ENCODE data around the gene CCDC106.

Gene CCDC106

DNA sequence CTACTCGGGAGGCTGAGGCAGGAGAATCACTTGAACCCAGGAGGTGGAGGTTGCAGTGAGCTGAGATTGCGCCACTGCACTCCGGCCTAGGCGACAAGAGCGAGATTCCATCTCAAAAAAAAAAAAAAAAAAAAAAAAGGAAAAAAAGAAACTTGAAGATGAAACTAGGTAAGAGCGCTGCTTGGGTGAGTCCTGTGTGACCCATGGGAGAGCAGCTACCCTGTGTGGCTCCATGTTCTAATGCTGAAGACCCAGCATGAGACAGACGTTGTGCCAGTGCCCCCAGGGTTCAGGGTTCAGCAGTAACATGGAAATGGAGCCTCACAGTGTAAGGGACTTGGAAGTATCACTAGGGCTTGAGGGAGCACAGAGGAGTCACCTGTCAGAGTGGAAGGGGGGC, 29.6 kb upstream of the CCDC106 start:
- POLR2A ChIA-PET = interaction anchor here (2.3 kb wide), 1 partner anchor 13 kb away, joined by 14 read pairs; the partner anchor contains the start of gene ZNF865
- CTCF ChIA-PET = no interaction called here
- DNase-seq (ENCODE audit: extremely low spot score) = no peak
- TF ChIP-seq NFRKB (IDR thresholded peaks at IDR 0.05) = no peak
- no peak for TF ChIP-seq SP1 (IDR thresholded peaks at IDR 0.05)
- no peak for TF ChIP-seq LEF1 (IDR thresholded peaks at IDR 0.05; ENCODE audit: borderline replicate concordance)
- TF ChIP-seq ARNT (IDR thresholded peaks at IDR 0.05) = no peak
- no peak for TF ChIP-seq ELF4 (IDR thresholded peaks at IDR 0.05)
- no peak for TF ChIP-seq L3MBTL2 (conservative IDR thresholded peaks at IDR 0.05)
- TF ChIP-seq BHLHE40 (IDR thresholded peaks at IDR 0.05; ENCODE audit: borderline replicate concordance) = no peak
- no peak for TF ChIP-seq FOXK2 (IDR thresholded peaks at IDR 0.05)
- TF ChIP-seq TARDBP (IDR thresholded peaks at IDR 0.05) = no peak
- TF ChIP-seq HDGF (IDR thresholded peaks at IDR 0.05; ENCODE audit: borderline replicate concordance) = no peak
- no peak for TF ChIP-seq ZNF384 (IDR thresholded peaks at IDR 0.05)

DNA sequence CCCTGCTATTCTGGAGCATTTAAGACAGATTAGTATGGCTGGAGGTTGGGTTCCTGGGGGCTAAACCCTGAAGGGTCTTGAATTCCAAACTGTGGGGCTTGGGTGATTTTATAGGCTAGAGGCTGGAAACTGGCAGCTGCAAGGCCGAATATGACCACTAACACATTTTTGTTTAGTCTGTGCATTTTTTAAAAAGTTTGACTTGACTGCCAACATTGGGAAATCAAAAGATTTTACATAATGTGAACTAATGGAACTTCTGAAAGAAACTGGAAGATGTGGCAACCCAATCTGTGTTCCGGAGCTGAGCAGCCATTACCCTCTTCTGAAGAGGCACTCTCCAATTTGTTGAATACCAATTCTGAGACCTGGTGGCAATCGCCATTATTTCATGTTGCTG, 28.7 kb upstream of the CCDC106 start:
- POLR2A ChIA-PET = interaction anchor here (2.3 kb wide), 1 partner anchor 14 kb away, joined by 14 read pairs; the partner anchor contains the start of gene ZNF865
- DNase-seq (ENCODE audit: extremely low spot score) = no peak
- TF ChIP-seq, protein P1, sequence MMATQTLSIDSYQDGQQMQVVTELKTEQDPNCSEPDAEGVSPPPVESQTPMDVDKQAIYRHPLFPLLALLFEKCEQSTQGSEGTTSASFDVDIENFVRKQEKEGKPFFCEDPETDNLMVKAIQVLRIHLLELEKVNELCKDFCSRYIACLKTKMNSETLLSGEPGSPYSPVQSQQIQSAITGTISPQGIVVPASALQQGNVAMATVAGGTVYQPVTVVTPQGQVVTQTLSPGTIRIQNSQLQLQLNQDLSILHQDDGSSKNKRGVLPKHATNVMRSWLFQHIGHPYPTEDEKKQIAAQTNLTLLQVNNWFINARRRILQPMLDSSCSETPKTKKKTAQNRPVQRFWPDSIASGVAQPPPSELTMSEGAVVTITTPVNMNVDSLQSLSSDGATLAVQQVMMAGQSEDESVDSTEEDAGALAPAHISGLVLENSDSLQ (IDR thresholded peaks at IDR 0.05) = no peak
- TF ChIP-seq L3MBTL2 (conservative IDR thresholded peaks at IDR 0.05) (no peak), ZNF384 (IDR thresholded peaks at IDR 0.05) (no peak), CTBP1 (IDR thresholded peaks at IDR 0.05; ENCODE audit: borderline replicate concordance) (no peak)
- CTCF ChIA-PET = interaction anchor here (1.0 kb wide), 1 partner anchor 12 kb away, joined by 4 read pairs; no protein-coding TSS in a partner anchor

DNA sequence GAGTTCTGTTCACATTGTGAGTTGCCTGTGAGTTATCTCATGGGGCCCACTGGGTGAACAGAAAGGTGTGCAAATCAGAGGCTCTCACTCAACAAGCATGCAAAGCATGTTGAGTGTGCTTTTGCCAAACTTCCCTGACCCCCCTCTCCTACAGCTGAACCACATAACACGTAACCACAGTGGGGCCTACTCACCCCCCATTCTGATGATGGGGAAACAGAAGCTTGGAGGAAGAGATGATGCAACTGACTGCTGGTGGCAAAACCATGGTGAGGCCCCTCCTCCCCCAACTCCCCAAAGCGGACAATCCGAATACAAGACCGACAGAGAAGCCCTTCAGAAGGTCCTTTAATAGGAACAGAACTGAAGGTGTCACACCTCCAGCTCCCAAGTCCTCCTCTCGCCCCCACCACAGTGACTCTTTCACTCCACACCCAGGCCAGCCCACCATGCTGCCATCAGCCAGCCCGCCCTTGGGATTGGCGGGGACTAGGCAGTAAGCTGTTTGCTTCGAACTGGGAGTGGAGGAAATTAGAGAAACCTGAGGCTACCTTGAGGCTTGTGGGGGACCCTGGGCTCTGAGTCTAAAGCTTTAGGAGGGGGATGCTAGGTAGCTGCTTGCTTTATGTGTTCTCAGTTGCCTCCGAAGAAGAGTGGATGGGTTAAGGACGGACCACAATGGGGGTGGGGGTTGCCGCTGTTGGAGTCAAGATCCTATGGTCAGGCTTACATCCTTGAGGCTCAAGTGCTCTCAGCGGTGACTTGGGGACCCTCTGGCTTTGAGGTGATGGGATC, 27.4 kb upstream of the CCDC106 start:
- TF ChIP-seq NFRKB (IDR thresholded peaks at IDR 0.05) = no peak
- no peak for TF ChIP-seq CTBP1 (IDR thresholded peaks at IDR 0.05; ENCODE audit: borderline replicate concordance)
- TF ChIP-seq L3MBTL2 (conservative IDR thresholded peaks at IDR 0.05) = no peak
- TF ChIP-seq TARDBP (IDR thresholded peaks at IDR 0.05) = no peak
- no peak for TF ChIP-seq FOXM1 (IDR thresholded peaks at IDR 0.05; ENCODE audit: borderline replicate concordance)
- no peak for TF ChIP-seq FOXA1 (IDR thresholded peaks at IDR 0.05)
- TF ChIP-seq BHLHE40 (IDR thresholded peaks at IDR 0.05; ENCODE audit: borderline replicate concordance) = no peak
- no peak for TF ChIP-seq ELF4 (IDR thresholded peaks at IDR 0.05)
- TF ChIP-seq LEF1 (IDR thresholded peaks at IDR 0.05; ENCODE audit: borderline replicate concordance) = no peak
- TF ChIP-seq SP1 (IDR thresholded peaks at IDR 0.05) = no peak
- TF ChIP-seq HDGF (IDR thresholded peaks at IDR 0.05; ENCODE audit: borderline replicate concordance) = no peak
- TF ChIP-seq, protein P1 (IDR thresholded peaks at IDR 0.05) = no peak
- no peak for TF ChIP-seq FOXK2 (IDR thresholded peaks at IDR 0.05)
- TF ChIP-seq SUZ12 (IDR thresholded peaks at IDR 0.05) = no peak
- TF ChIP-seq ZNF384 (IDR thresholded peaks at IDR 0.05) = no peak
- TF ChIP-seq ARNT (IDR thresholded peaks at IDR 0.05) = no peak
- POLR2A ChIA-PET = interaction anchor here (0.9 kb wide), 1 partner anchor 11 kb away, joined by 3 read pairs; no protein-coding TSS in a partner anchor
- CTCF ChIA-PET = no interaction called here
- DNase-seq (ENCODE audit: extremely low spot score) = no peak

- POLR2A ChIA-PET = no interaction called here
- TF ChIP-seq FOXA1 (IDR thresholded peaks at IDR 0.05) (no peak), FOXK2 (IDR thresholded peaks at IDR 0.05) (no peak), ZNF384 (IDR thresholded peaks at IDR 0.05) (no peak), TARDBP (IDR thresholded peaks at IDR 0.05) (no peak), L3MBTL2 (conservative IDR thresholded peaks at IDR 0.05) (no peak), ELF4 (IDR thresholded peaks at IDR 0.05) (no peak)
- DNase-seq (ENCODE audit: extremely low spot score) = no peak
- CTCF ChIA-PET = no interaction called here
Observed at GRCh38 chr19:55621205-55621672, 26.8 kb upstream of the CCDC106 start.

GRCh38 chr19:55621673-55622231, 26.3 kb upstream of the CCDC106 start:
- ChIA-PET CTCF (no interaction called here), POLR2A (no interaction called here)
- TF ChIP-seq CTBP1 (IDR thresholded peaks at IDR 0.05; ENCODE audit: borderline replicate concordance) (no peak), ARNT (IDR thresholded peaks at IDR 0.05) (no peak), SP1 (IDR thresholded peaks at IDR 0.05) (no peak), FOXK2 (IDR thresholded peaks at IDR 0.05) (no peak), L3MBTL2 (conservative IDR thresholded peaks at IDR 0.05) (no peak), FOXM1 (IDR thresholded peaks at IDR 0.05; ENCODE audit: borderline replicate concordance) (no peak), NFRKB (IDR thresholded peaks at IDR 0.05) (no peak), ELF4 (IDR thresholded peaks at IDR 0.05) (no peak), LEF1 (IDR thresholded peaks at IDR 0.05; ENCODE audit: borderline replicate concordance) (no peak), HDGF (IDR thresholded peaks at IDR 0.05; ENCODE audit: borderline replicate concordance) (no peak), SUZ12 (IDR thresholded peaks at IDR 0.05) (no peak), TARDBP (IDR thresholded peaks at IDR 0.05) (no peak), BHLHE40 (IDR thresholded peaks at IDR 0.05; ENCODE audit: borderline replicate concordance) (no peak), ZNF384 (IDR thresholded peaks at IDR 0.05) (no peak), FOXA1 (IDR thresholded peaks at IDR 0.05) (no peak)
- TF ChIP-seq, protein P1 (IDR thresholded peaks at IDR 0.05) = no peak
- no peak for DNase-seq (ENCODE audit: extremely low spot score)

Measured in HEK293T (cell line).